Parathyroid adenoma (tissue), 2 donors: ENCODE results near the gene PPM1E.
"Not testable (repeated sequence)": the region's sequence is repeated elsewhere in the genome, so short reads cannot be mapped to it uniquely, and the experiment has no call there.

Experiments used
- H2AFZ ChIP-seq: fragments of 300-600 bp; sonication (generic); one replicate; pipeline ENCODE4 v1.7.0; 2017; ENCODE audit warnings: antibody characterized with exemption, mild to moderate bottlenecking
- H3K27ac ChIP-seq: fragments of 300-600 bp; sonication (generic); one replicate; pipeline ENCODE4 v1.7.0; 2017
- H3K27me3 ChIP-seq: fragments of 300-600 bp; sonication (generic); one replicate; pipeline ENCODE4 v1.7.0; 2017; ENCODE audit warnings: low read length; ENCODE audit not compliant: control insufficient read depth, insufficient read depth
- H3K36me3 ChIP-seq: fragments of 300-600 bp; sonication (generic); one replicate; pipeline ENCODE4 v1.7.0; 2017; ENCODE audit warnings: low read length; ENCODE audit not compliant: control insufficient read depth, insufficient read depth
- H3K4me1 ChIP-seq: fragments of 300-600 bp; sonication (generic); one replicate; pipeline ENCODE4 v1.7.0; 2017; ENCODE audit warnings: control low read depth
- H3K4me2 ChIP-seq: fragments of 300-600 bp; sonication (generic); one replicate; pipeline ENCODE4 v1.7.0; 2017; ENCODE audit warnings: low read length
- H3K4me3 ChIP-seq: fragments of 300-600 bp; sonication (generic); one replicate; pipeline ENCODE4 v1.7.0; 2017; ENCODE audit warnings: low read depth, low read length
- H3K79me2 ChIP-seq: fragments of 300-600 bp; sonication (generic); one replicate; pipeline ENCODE4 v1.7.0; 2017; ENCODE audit warnings: control low read depth
- H3K9ac ChIP-seq: fragments of 300-600 bp; sonication (generic); one replicate; pipeline ENCODE4 v1.7.0; 2017; ENCODE audit warnings: mild to moderate bottlenecking
- H3K9me3 ChIP-seq: fragments of 300-600 bp; sonication (generic); one replicate; pipeline ENCODE4 v1.7.0; 2017; ENCODE audit warnings: low read length; ENCODE audit not compliant: control insufficient read depth
- CTCF ChIP-seq: fragments of 300-600 bp; sonication (generic); IDR thresholded peaks from one replicate; pipeline ENCODE4 v1.7.0; 2017; ENCODE audit warnings: antibody characterized with exemption, mild to moderate bottlenecking
- donor health status: primary hyperparathyroidism.

PPM1E gene

GRCh38 chr17:58840820-58841612 lies 85.4 kb downstream of the PPM1E start:
- no peaks in the 10 kb centered on the region for H3K4me1 ChIP-seq
- TF ChIP-seq CTCF, result no peak
- no peaks in the 10 kb centered on the region for H3K36me3 ChIP-seq
- no peak overlapping the region for H3K4me3 ChIP-seq
- no peaks in the 10 kb centered on the region for H3K27me3 ChIP-seq
- H3K27ac ChIP-seq, result no peak overlapping the region
- H3K9me3 ChIP-seq, result no peaks in the 10 kb centered on the region
- no peak overlapping the region for H2AFZ ChIP-seq
- H3K79me2 ChIP-seq, result no peaks in the 10 kb centered on the region
- no peak overlapping the region for H3K9ac ChIP-seq
- no peak overlapping the region for H3K4me2 ChIP-seq

GRCh38 chr17:58846413-58846812 lies 90.8 kb downstream of the PPM1E start:
- H3K79me2 ChIP-seq, H3K4me3 ChIP-seq, H3K27me3 ChIP-seq, H3K4me1 ChIP-seq, H3K9me3 ChIP-seq, H3K27ac ChIP-seq, H2AFZ ChIP-seq, H3K4me2 ChIP-seq, H3K36me3 ChIP-seq, H3K9ac ChIP-seq: not testable (repeated sequence)

GRCh38 chr17:58850106-58850505 lies 94.5 kb downstream of the PPM1E start:
- H3K27me3 ChIP-seq, H3K27ac ChIP-seq, H3K9me3 ChIP-seq, H3K79me2 ChIP-seq, H3K4me3 ChIP-seq, H2AFZ ChIP-seq, H3K9ac ChIP-seq, H3K4me1 ChIP-seq, H3K4me2 ChIP-seq, H3K36me3 ChIP-seq: not testable (repeated sequence)

DNA sequence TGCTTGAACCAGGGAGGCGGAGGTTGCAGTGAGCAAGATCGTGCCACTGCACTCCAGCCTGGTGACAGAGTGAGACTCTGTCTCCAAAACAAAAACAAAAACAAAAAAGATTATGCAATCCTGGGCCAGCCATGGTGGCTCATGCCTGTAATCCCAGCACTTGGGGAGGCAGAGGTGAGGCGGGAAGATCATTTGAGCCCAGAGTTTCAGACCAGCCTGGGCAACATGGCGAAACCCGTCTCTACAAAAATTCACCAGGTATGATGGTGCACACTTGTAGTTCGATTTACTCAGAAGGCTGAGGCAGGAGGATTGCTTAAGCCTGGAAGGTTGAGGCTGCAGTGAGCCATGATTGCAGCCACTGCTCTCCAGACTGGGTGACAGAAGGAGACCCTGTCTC lies 109.6 kb downstream of the PPM1E start:
- Histone ChIP-seq H3K79me2 (no peaks in the 10 kb centered on the region), H3K4me2 (no peak overlapping the region)
- TF ChIP-seq CTCF, result no peak

GRCh38 chr17:58870747-58871146 lies 115.1 kb downstream of the PPM1E start:
- Histone ChIP-seq H3K4me3 (no peak overlapping the region), H3K9ac (no peak overlapping the region), H3K27ac (no peak overlapping the region), H3K4me2 (no peak overlapping the region), H3K27me3 (no peaks in the 10 kb centered on the region), H3K4me1 (no peaks in the 10 kb centered on the region), H3K79me2 (no peaks in the 10 kb centered on the region), H2AFZ (no peak overlapping the region), H3K9me3 (no peaks in the 10 kb centered on the region), H3K36me3 (no peaks in the 10 kb centered on the region)
- TF ChIP-seq CTCF, result no peak

More for the DNA sequence above, 109.6 kb downstream of the PPM1E start:
- Histone ChIP-seq H3K36me3 (no peaks in the 10 kb centered on the region), H3K9me3 (no peaks in the 10 kb centered on the region), H3K27me3 (no peaks in the 10 kb centered on the region), H3K4me3 (no peak overlapping the region), H3K9ac (no peak overlapping the region), H2AFZ (no peak overlapping the region), H3K4me1 (no peaks in the 10 kb centered on the region), H3K27ac (no peak overlapping the region)

DNA sequence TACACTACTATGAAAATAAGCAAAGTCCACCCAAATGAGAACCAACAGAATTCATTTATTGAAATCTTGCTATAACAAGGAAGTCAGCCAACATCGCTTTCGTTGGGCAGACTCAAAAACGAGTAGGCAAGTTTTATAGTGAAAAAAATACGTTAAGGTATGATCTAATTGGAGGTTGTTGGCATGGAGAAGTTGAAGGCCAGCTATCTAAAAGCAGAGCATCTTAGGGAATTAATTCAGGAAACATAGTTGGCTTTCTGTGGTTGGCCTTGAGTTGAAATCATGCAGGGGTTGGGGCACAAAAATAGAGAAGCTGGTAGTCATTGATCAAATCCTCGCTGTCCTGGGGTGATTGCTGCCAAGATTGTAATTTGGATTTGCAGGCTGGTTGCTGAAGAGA lies 118.3 kb downstream of the PPM1E start:
- Histone ChIP-seq H3K27ac (no peak overlapping the region), H3K27me3 (no peaks in the 10 kb centered on the region), H2AFZ (no peak overlapping the region), H3K4me2 (no peak overlapping the region), H3K36me3 (no peaks in the 10 kb centered on the region), H3K9ac (no peak overlapping the region), H3K4me1 (no peaks in the 10 kb centered on the region), H3K9me3 (no peaks in the 10 kb centered on the region), H3K4me3 (no peak overlapping the region), H3K79me2 (no peaks in the 10 kb centered on the region)
- no peak for TF ChIP-seq CTCF
